ENCODE results near the gene CBFA2T2. TPM values are rescaled to one million over a fixed set of nuclear protein-coding genes. Genes with fewer than 3 reads are reported as not detected.

CBFA2T2 gene
- total and polyA plus RNA-seq, 8 donors = 2.9 to 29.9 (median 12.0) TPM

DNA sequence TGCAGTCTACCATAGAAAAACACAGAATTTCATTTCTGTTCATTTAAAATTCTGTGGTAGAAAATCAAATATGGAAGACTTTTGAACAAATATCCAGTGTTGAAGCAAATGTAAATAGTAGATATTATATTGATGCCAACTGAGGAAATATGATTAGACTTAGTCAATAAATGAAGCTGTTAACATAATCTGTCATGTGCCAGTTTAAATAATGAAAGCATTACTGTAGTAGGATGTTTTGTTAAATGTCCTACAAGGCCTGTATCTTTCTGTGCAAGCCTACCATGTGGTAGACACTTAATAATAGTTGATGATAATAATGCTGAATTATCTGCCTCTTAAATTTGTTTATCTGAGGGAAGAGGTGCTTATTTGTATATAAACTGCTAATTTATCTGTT, 55.9 kb downstream of the CBFA2T2 start:
- H3K27ac ChIP-seq = no peak overlapping the region
- intact Hi-C loops (cut with DNase I; ENCODE audit: low total_unique reads) = no loop called here
- TF ChIP-seq POLR2A (IDR thresholded peaks at IDR 0.05) = no peak
- no peak for TF ChIP-seq POLR2AphosphoS5 (IDR thresholded peaks at IDR 0.05)
- no peak for TF ChIP-seq EP300 (IDR thresholded peaks at IDR 0.05)
- TF ChIP-seq, protein P1, sequence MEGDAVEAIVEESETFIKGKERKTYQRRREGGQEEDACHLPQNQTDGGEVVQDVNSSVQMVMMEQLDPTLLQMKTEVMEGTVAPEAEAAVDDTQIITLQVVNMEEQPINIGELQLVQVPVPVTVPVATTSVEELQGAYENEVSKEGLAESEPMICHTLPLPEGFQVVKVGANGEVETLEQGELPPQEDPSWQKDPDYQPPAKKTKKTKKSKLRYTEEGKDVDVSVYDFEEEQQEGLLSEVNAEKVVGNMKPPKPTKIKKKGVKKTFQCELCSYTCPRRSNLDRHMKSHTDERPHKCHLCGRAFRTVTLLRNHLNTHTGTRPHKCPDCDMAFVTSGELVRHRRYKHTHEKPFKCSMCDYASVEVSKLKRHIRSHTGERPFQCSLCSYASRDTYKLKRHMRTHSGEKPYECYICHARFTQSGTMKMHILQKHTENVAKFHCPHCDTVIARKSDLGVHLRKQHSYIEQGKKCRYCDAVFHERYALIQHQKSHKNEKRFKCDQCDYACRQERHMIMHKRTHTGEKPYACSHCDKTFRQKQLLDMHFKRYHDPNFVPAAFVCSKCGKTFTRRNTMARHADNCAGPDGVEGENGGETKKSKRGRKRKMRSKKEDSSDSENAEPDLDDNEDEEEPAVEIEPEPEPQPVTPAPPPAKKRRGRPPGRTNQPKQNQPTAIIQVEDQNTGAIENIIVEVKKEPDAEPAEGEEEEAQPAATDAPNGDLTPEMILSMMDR (IDR thresholded peaks at IDR 0.05) = no peak

DNA sequence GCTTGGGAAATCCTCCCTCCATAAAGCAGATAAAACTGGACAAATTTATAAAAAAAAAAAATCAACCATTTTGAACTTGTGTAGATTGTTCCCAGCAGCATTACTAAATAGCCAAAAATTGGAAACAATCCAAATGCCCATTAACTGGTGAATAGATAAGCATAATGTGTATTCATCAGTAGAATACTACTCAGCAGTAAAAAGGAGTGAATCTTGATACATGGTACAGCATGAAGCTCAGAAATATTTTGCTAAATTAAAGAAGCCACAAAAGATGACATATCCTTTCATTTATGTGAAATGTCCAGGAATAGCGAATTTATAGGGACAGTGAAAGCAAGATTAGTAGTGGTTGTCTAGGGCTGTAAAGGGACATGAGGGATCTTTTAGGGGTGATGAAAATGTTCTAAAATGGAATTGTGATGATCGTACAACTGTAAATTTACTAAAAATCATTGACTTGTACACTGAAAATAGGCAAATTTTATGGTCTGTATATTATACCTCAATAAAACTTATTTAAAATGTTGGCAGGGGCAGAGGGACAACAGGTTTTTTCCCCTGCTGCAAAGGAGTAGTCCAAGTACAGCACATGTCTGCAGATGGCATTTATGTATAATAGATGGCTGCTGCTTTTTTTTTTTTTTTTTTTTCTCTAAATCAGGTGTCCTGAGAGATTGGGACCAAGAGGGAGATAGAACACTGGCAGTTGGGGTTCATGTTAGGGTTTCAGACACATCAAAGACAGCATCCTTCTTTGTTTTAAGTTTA, 59.5 kb downstream of the CBFA2T2 start:
- 94 to 100% (median 99%) methylated on average over 2 of the region's 2 CpGs for WGBS, 5 donors
- Histone ChIP-seq H3K36me3 (peaks cover 0 to 4% (median 2%) of the 10 kb centered on the region in 4 donors), H3K4me3 (no peak overlapping the region), H3K9me3 (no peaks in the 10 kb centered on the region), H3K4me1 (peaks cover 14 to 48% (median 29%) of the 10 kb centered on the region in 4 donors), H3K27ac (no peak overlapping the region), H3K27me3 (no peaks in the 10 kb centered on the region)
- intact Hi-C loops (cut with DNase I; ENCODE audit: low total_unique reads) = no loop called here
- TF ChIP-seq, protein P1 (IDR thresholded peaks at IDR 0.05) = no peak
- TF ChIP-seq EP300 (IDR thresholded peaks at IDR 0.05) = no peak
- TF ChIP-seq POLR2A (IDR thresholded peaks at IDR 0.05) = no peak
- no peak for TF ChIP-seq POLR2AphosphoS5 (IDR thresholded peaks at IDR 0.05)
- no peak for DNase-seq

More for the DNA sequence above, 55.9 kb downstream of the CBFA2T2 start:
- Histone ChIP-seq H3K4me1 (peaks cover 14 to 34% (median 25%) of the 10 kb centered on the region in 4 donors), H3K27me3 (no peaks in the 10 kb centered on the region), H3K4me3 (no peak overlapping the region), H3K36me3 (peaks cover 0 to 2% (median under 1%) of the 10 kb centered on the region in 4 donors), H3K9me3 (no peaks in the 10 kb centered on the region)
- no peak for DNase-seq

DNA sequence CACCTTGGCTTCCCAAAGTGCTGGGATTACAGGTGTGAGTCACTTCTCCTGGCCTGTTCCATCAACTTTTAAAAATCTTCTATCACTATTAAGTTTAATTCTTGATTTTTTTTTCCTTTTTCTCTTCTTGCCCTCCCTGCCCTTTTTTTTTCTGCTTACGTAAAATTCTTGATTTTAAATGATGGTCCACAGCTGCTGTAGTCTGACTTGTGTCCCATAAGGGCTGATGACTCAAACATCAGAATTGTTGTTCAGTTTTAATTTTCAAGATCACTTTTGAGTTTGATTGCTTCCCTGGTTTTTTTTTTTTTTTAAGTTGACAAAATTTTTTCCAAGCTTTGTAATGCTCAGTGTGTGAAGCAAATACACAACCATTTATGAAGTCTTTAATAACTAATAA, 61.9 kb downstream of the CBFA2T2 start:
- 71 to 92% (median 82%) methylated on average over 1 of the region's 1 CpG for WGBS, 5 donors
- peaks cover 9 to 61% (median 32%) of the 10 kb centered on the region in 4 donors for H3K4me1 ChIP-seq

DNA sequence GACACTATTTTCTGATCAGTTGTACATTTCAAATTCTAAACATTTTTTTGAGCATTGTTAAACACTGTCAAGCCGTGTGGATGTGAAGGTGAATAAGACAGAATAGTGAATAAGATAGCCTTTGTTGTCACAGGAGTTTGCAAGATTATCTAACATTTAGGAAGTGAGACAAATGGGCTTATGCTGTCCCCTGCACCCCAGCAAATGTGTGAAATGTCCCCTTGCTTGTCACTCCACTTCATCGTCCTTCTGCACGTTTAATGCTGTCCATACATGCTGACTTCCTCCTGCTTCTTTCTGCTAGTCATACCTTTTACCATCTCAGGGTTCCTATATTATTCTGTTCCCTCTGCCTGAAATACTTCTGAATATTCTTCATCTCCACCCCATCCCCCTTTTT, 62.6 kb downstream of the CBFA2T2 start:
- intact Hi-C loops (cut with DNase I; ENCODE audit: low total_unique reads) = no loop called here
- no peaks in the 10 kb centered on the region for H3K27me3 ChIP-seq
- H3K9me3 ChIP-seq = no peaks in the 10 kb centered on the region
- no peak for TF ChIP-seq POLR2AphosphoS5 (IDR thresholded peaks at IDR 0.05)
- TF ChIP-seq EP300 (IDR thresholded peaks at IDR 0.05) = no peak
- TF ChIP-seq POLR2A (IDR thresholded peaks at IDR 0.05) = no peak
- TF ChIP-seq, protein P1 (IDR thresholded peaks at IDR 0.05) = no peak
- H3K4me3 ChIP-seq = no peak overlapping the region
- peaks cover 0 to 9% (median 5%) of the 10 kb centered on the region in 4 donors for H3K36me3 ChIP-seq
- no peak overlapping the region for H3K27ac ChIP-seq
- WGBS, 5 donors = 67 to 81% (median 80%) methylated on average over 3 of the region's 3 CpGs
- H3K4me1 ChIP-seq = peaks cover 5 to 55% (median 28%) of the 10 kb centered on the region in 4 donors
- no peak for DNase-seq

More for the DNA sequence above, 61.9 kb downstream of the CBFA2T2 start:
- DNase-seq = no peak
- Histone ChIP-seq H3K36me3 (peaks cover 0 to 4% (median 2%) of the 10 kb centered on the region in 4 donors), H3K27ac (no peak overlapping the region), H3K9me3 (no peaks in the 10 kb centered on the region), H3K27me3 (no peaks in the 10 kb centered on the region), H3K4me3 (no peak overlapping the region)
- intact Hi-C loops (cut with DNase I; ENCODE audit: low total_unique reads) = no loop called here
- TF ChIP-seq EP300 (IDR thresholded peaks at IDR 0.05) (no peak), POLR2AphosphoS5 (IDR thresholded peaks at IDR 0.05) (no peak), POLR2A (IDR thresholded peaks at IDR 0.05) (no peak)

DNA sequence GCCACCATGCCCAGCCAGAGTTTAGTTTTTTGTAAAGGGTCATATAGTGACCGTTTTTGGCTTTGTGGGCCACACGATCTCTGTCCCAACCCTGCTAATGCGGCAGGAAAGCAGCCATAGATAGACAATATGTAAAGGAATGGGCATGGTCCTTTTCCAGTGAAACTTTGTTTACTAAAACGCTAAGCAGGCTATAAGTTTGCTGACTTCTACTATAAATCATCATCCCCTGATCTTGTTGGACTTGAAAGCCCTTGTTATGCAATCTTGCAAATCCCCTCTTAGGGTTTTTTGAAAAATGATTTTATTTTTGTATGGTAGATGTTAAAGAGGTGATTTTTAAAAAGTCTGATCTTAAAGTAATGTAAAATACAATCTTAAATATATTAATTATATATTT, 63.6 kb downstream of the CBFA2T2 start:
- TF ChIP-seq, protein P1 (IDR thresholded peaks at IDR 0.05) = no peak
- TF ChIP-seq POLR2A (IDR thresholded peaks at IDR 0.05) (no peak), EP300 (IDR thresholded peaks at IDR 0.05) (no peak), POLR2AphosphoS5 (IDR thresholded peaks at IDR 0.05) (no peak)
- no peak for DNase-seq
- Histone ChIP-seq H3K4me3 (no peak overlapping the region), H3K27me3 (no peaks in the 10 kb centered on the region), H3K9me3 (no peaks in the 10 kb centered on the region), H3K36me3 (peaks cover 0 to 18% (median 9%) of the 10 kb centered on the region in 4 donors), H3K4me1 (peaks cover 5 to 51% (median 28%) of the 10 kb centered on the region in 4 donors), H3K27ac (no peak overlapping the region)
- WGBS, 5 donors = 75 to 87% (median 83%) methylated on average over 4 of the region's 4 CpGs
- intact Hi-C loops (cut with DNase I; ENCODE audit: low total_unique reads) = no loop called here

Data from stomach (tissue), 9 donors.